RCC 7860 (cell line): ENCODE data around the gene COL9A3.

Source experiments
- DNase-seq: peaks from one replicate; pipeline ENCODE4 v3.0.0-alpha.2; 2015; ENCODE audit warnings: low spot score
- FAIRE-seq: peaks from 2 replicates; lab custom pipeline; 2012; peaks lifted over from hg19 to GRCh38; lab: Jason Lieb, UNC

The COL9A3 gene

GRCh38 chr20:62822239-62822787 is 5.5 kb downstream of the COL9A3 start:
- FAIRE-seq: no peak
- no peak for DNase-seq

- peak; percentile 81 for DNase-seq
- peak; percentile 64 for FAIRE-seq
These were observed 6.2 kb downstream of the COL9A3 start for GRCh38 chr20:62822788-62823651.

- DNase-seq (no peak), FAIRE-seq (no peak)
These were observed 7.0 kb downstream of the COL9A3 start for GRCh38 chr20:62823688-62824475.

GRCh38 chr20:62824476-62825332 is 7.9 kb downstream of the COL9A3 start:
- no peak for DNase-seq
- FAIRE-seq: no peak

- FAIRE-seq (no peak), DNase-seq (no peak)
These were observed 8.6 kb downstream of the COL9A3 start for GRCh38 chr20:62825333-62825985.

GRCh38 chr20:62825986-62826645 is 9.3 kb downstream of the COL9A3 start:
- FAIRE-seq: no peak
- no peak for DNase-seq

- DNase-seq (no peak), FAIRE-seq (no peak)
These were observed 9.9 kb downstream of the COL9A3 start for GRCh38 chr20:62826646-62827310.

- FAIRE-seq (no peak), DNase-seq (no peak)
These were observed 10.6 kb downstream of the COL9A3 start for GRCh38 chr20:62827311-62828038.

- DNase-seq (no peak), FAIRE-seq (no peak)
These were observed 11.2 kb downstream of the COL9A3 start for GRCh38 chr20:62828051-62828450.

GRCh38 chr20:62828511-62829230 is 11.8 kb downstream of the COL9A3 start:
- FAIRE-seq: no peak
- no peak for DNase-seq

GRCh38 chr20:62829231-62830230 is 12.7 kb downstream of the COL9A3 start:
- DNase-seq (no peak), FAIRE-seq (no peak)

- DNase-seq: no peak
- FAIRE-seq: no peak
These were observed 13.4 kb downstream of the COL9A3 start for GRCh38 chr20:62830251-62830650.

- FAIRE-seq: no peak
- no peak for DNase-seq
These were observed 14.0 kb downstream of the COL9A3 start for GRCh38 chr20:62830821-62831220.

- no peak for FAIRE-seq
- no peak for DNase-seq
These were observed 14.5 kb downstream of the COL9A3 start for GRCh38 chr20:62831361-62831788.

GRCh38 chr20:62831854-62832211 is 15.0 kb downstream of the COL9A3 start:
- FAIRE-seq (no peak), DNase-seq (no peak)

GRCh38 chr20:62832212-62832922 is 15.5 kb downstream of the COL9A3 start:
- no peak for DNase-seq
- no peak for FAIRE-seq
